ENCODE results near the gene KAZALD1.
A peak's percentile ranks its signal among the peaks of the same experiment; 100 is the strongest.

KAZALD1 gene

DNA sequence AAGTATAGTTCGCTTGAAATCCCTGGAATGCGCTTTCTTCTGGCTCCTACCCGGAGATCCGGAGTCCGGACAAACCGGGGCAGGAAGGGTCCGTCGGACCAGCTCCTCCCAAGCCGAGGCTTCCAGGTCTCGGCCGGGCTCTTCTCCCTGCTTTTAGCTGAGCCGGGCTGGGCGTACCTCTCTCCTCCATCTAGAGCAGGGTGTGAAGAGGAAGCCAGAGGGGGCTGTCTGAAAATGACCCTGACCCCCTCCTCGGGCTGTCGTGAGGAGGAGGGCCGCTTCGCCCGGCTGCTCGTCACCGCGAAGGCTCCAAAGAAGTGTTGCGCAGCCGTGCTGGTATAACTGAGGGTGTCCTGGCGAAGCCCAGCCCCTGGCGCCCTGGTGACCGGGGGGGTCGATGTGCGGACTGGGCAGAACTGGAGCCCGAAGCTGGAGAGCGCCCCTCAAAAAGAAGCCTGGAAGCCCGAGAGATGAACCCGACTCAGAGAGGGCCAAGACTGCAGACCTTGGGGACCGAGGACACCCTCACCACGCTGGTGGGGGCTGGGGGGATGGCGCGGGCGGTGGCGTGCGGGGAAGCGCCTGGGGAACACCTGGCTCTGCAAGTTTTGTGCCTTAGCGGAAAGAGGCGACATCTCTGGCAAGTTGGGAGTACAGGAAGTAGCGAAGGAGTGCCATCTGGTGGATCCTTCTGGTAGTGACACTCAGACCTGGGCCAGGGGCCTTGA lies 5.7 kb downstream of the KAZALD1 start:
- H3K9ac ChIP-seq (ENCODE audit: low read length), result peak overlapping the region; percentile 57; the same call in 1 of the 2 replicates
- no peaks in the 10 kb centered on the region for H3K9me3 ChIP-seq (ENCODE audit: low read length)
- no peak overlapping the region for H3K27ac ChIP-seq (ENCODE audit: low read depth, low read length, poor library complexity, severe bottlenecking)
- H3K79me2 ChIP-seq (ENCODE audit: insufficient read depth, low read length), result no peaks in the 10 kb centered on the region
- H3K4me3 ChIP-seq (ENCODE audit: low read depth, low read length, poor library complexity, severe bottlenecking), result peak overlapping the region; percentile 60
- H4K20me1 ChIP-seq (ENCODE audit: insufficient read depth, low read length), result no peaks in the 10 kb centered on the region
- TF ChIP-seq EZH2 (IDR thresholded peaks at IDR 0.05; ENCODE audit: borderline replicate concordance, low read length), result no peak
- TF ChIP-seq, protein P1, sequence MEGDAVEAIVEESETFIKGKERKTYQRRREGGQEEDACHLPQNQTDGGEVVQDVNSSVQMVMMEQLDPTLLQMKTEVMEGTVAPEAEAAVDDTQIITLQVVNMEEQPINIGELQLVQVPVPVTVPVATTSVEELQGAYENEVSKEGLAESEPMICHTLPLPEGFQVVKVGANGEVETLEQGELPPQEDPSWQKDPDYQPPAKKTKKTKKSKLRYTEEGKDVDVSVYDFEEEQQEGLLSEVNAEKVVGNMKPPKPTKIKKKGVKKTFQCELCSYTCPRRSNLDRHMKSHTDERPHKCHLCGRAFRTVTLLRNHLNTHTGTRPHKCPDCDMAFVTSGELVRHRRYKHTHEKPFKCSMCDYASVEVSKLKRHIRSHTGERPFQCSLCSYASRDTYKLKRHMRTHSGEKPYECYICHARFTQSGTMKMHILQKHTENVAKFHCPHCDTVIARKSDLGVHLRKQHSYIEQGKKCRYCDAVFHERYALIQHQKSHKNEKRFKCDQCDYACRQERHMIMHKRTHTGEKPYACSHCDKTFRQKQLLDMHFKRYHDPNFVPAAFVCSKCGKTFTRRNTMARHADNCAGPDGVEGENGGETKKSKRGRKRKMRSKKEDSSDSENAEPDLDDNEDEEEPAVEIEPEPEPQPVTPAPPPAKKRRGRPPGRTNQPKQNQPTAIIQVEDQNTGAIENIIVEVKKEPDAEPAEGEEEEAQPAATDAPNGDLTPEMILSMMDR (IDR thresholded peaks at IDR 0.05; ENCODE audit: low read length), result peak; percentile 55
- H3F3A ChIP-seq (ENCODE audit: insufficient read depth, low read length), result no peaks in the 10 kb centered on the region
- peaks cover 22% of the 10 kb centered on the region for H3K4me1 ChIP-seq (ENCODE audit: insufficient read depth, low read length, severe bottlenecking)
- no peaks in the 10 kb centered on the region for H3K36me3 ChIP-seq (ENCODE audit: insufficient read depth, low read length)
- peak overlapping the region; percentile 77 for H3K4me2 ChIP-seq (ENCODE audit: low read length)
- H3K27me3 ChIP-seq (ENCODE audit: insufficient read depth, low read length), result no peaks in the 10 kb centered on the region
- H2AFZ ChIP-seq (ENCODE audit: low read length), result no peak overlapping the region; the same call in 1 of the 2 replicates
- H3K9me2 ChIP-seq (ENCODE audit: low read depth, low read length), result no peaks in the 10 kb centered on the region

DNA sequence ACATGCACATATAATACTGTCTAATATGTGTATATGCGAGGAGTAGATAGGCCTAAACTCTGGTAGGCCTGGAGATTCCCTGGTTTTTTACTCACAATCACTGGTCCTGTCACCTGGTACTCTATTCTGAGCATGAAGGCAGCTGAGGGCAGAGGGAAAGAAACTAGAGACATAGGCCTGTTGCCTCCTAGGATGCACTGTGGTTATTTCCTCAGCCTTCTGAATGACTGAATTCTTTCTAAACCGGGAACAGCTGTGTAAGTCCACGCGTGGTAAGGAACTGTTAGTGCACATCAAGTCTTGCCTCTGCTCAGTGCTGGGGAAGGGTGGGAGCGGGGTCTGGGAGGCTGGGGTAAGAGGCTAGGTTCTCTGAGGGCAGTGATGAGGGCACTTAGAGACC lies 7.7 kb downstream of the KAZALD1 start:
- H3K4me2 ChIP-seq (ENCODE audit: low read length), result no peak overlapping the region
- no peaks in the 10 kb centered on the region for H3K9me2 ChIP-seq (ENCODE audit: low read depth, low read length)
- H3K4me3 ChIP-seq (ENCODE audit: low read depth, low read length, poor library complexity, severe bottlenecking), result no peak overlapping the region
- H3K9me3 ChIP-seq (ENCODE audit: low read length), result no peaks in the 10 kb centered on the region
- H3K36me3 ChIP-seq (ENCODE audit: insufficient read depth, low read length), result no peaks in the 10 kb centered on the region
- no peak overlapping the region for H3K9ac ChIP-seq (ENCODE audit: low read length)
- H3K79me2 ChIP-seq (ENCODE audit: insufficient read depth, low read length), result no peaks in the 10 kb centered on the region
- H2AFZ ChIP-seq (ENCODE audit: low read length), result no peak overlapping the region
- no peaks in the 10 kb centered on the region for H3K27me3 ChIP-seq (ENCODE audit: insufficient read depth, low read length)
- H3F3A ChIP-seq (ENCODE audit: insufficient read depth, low read length), result no peaks in the 10 kb centered on the region
- no peak overlapping the region for H3K27ac ChIP-seq (ENCODE audit: low read depth, low read length, poor library complexity, severe bottlenecking)
- H4K20me1 ChIP-seq (ENCODE audit: insufficient read depth, low read length), result no peaks in the 10 kb centered on the region
- H3K4me1 ChIP-seq (ENCODE audit: insufficient read depth, low read length, severe bottlenecking), result peaks cover 13% of the 10 kb centered on the region
- no peak for TF ChIP-seq EZH2 (IDR thresholded peaks at IDR 0.05; ENCODE audit: borderline replicate concordance, low read length)
- TF ChIP-seq, protein P1 (IDR thresholded peaks at IDR 0.05; ENCODE audit: low read length), result no peak

DNA sequence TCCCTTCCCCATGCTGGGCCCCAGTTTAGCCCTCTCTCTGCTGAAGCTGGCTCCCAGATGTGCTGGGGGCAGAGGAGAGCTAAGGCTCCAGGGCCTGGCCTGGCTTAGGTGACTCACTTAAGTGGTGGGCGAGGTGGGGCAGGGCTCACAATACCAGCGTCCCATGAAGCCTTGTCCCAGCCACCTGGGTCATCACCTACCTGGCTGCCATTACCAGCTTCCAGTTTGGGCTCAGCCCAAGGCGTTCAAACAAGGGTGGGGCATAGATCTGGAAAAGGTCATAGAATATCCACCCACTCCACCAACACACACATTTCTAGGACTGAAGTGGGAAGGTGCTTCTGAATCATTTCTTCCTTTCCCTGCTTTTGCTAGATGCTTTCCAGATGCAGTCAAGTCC lies 8.3 kb downstream of the KAZALD1 start:
- no peaks in the 10 kb centered on the region for H3K36me3 ChIP-seq (ENCODE audit: insufficient read depth, low read length)
- no peak overlapping the region for H2AFZ ChIP-seq (ENCODE audit: low read length)
- H3K27ac ChIP-seq (ENCODE audit: low read depth, low read length, poor library complexity, severe bottlenecking), result no peak overlapping the region
- no peaks in the 10 kb centered on the region for H3K27me3 ChIP-seq (ENCODE audit: insufficient read depth, low read length)
- H3K9ac ChIP-seq (ENCODE audit: low read length), result no peak overlapping the region
- no peaks in the 10 kb centered on the region for H4K20me1 ChIP-seq (ENCODE audit: insufficient read depth, low read length)
- H3K9me3 ChIP-seq (ENCODE audit: low read length), result no peaks in the 10 kb centered on the region
- H3F3A ChIP-seq (ENCODE audit: insufficient read depth, low read length), result no peaks in the 10 kb centered on the region
- no peak overlapping the region for H3K4me2 ChIP-seq (ENCODE audit: low read length)
- no peaks in the 10 kb centered on the region for H3K9me2 ChIP-seq (ENCODE audit: low read depth, low read length)
- H3K4me3 ChIP-seq (ENCODE audit: low read depth, low read length, poor library complexity, severe bottlenecking), result no peak overlapping the region
- TF ChIP-seq, protein P1 (IDR thresholded peaks at IDR 0.05; ENCODE audit: low read length), result no peak
- TF ChIP-seq EZH2 (IDR thresholded peaks at IDR 0.05; ENCODE audit: borderline replicate concordance, low read length), result no peak
- H3K4me1 ChIP-seq (ENCODE audit: insufficient read depth, low read length, severe bottlenecking), result peaks cover 13% of the 10 kb centered on the region
- no peaks in the 10 kb centered on the region for H3K79me2 ChIP-seq (ENCODE audit: insufficient read depth, low read length)

Measured in OCI-LY1 (cell line).